Adrenal gland (tissue), 12 donors: ENCODE results near the gene VSX2. TPM values are rescaled to one million over a fixed set of nuclear protein-coding genes. Genes with fewer than 3 reads are reported as not detected.

Source experiments
- DNase-seq, 7 donors: peaks; one replicate each; pipeline ENCODE4 v3.0.0-alpha.2; 2019 to 2020
- H3K27ac ChIP-seq, 5 donors: fragments of 200-600 bp; sonication (generic) in 4 of 5; 1 replicate in 3 of 5; 2 replicates in 2 of 5; pipeline versions ENCODE4 v1.5.1 to v1.8.0; 2016 to 2020; ENCODE audit warnings: mild to moderate bottlenecking in 1 of 5
- H3K27me3 ChIP-seq: fragments of 200-600 bp; 2 replicates; pipeline ENCODE4 v1.8.0; 2021
- H3K36me3 ChIP-seq, 2 donors: fragments of 200-600 bp; replicated peaks in 1 of 2; 1 replicate in 1 of 2; 2 replicates in 1 of 2; pipeline versions ENCODE4 v1.5.1 to v1.8.0; 2018 to 2022
- H3K4me1 ChIP-seq, 2 donors: fragments of 200-600 bp; replicated peaks in 1 of 2; 1 replicate in 1 of 2; 2 replicates in 1 of 2; pipeline versions ENCODE4 v1.5.1 to v1.8.0; 2018 to 2021
- H3K4me3 ChIP-seq, 4 donors: fragments of 200-600 bp; sonication (generic) in 3 of 4; one replicate each; pipeline ENCODE4 v1.5.1; 2016 to 2018
- H3K9me3 ChIP-seq, 3 donors: fragments of 200-600 bp; sonication (generic) in 1 of 3; replicated peaks in 1 of 3; 1 replicate in 2 of 3; 2 replicates in 1 of 3; pipeline versions ENCODE4 v1.5.1 to v1.8.0; 2016 to 2021
- CTCF ChIP-seq, 6 experiments: fragments of 450-650 bp in 4 of 6; fragments of 200-600 bp in 2 of 6; sonication (generic) in 1 of 6; IDR thresholded peaks; 1 replicate in 5 of 6; 2 replicates in 1 of 6; pipeline versions ENCODE4 v1.5.1 to v1.8.0; 2016 to 2021; ENCODE audit warnings: antibody characterized with exemption in 6 of 6, mild to moderate bottlenecking in 2 of 6, moderate library complexity in 1 of 6
- POLR2A ChIP-seq, 2 donors: fragments of 450-650 bp; IDR thresholded peaks; one replicate each; pipeline ENCODE4 v1.6.1; 2017; ENCODE audit warnings: antibody characterized with exemption in 2 of 2, mild to moderate bottlenecking in 2 of 2, moderate library complexity in 1 of 2
- WGBS, 4 donors: extraction: QIAGEN DNeasy Blood & Tissue Kit in 2 of 4; methylation state at CpG; one replicate each; pipeline versions ENCODE4 v1.1.5 to v1.1.7; 2013 to 2017; 5-methylcytosine and 5-hydroxymethylcytosine counted together
- intact Hi-C, 2 donors: fragments of 100-400 bp; cut with DNase I; formaldehyde crosslinking; loops; one replicate each; pipeline versions ENCODE4 v1.14.1 to v1.15.0; 2022 to 2023
- polyA plus RNA-seq, 3 donors: library from polyadenylated mRNA; stranded (reverse); fragments of 200-250 nt in 2 of 3; fragments of 350-450 nt in 1 of 3; fragmentation: Illumina TruSeq in 1 of 3; extraction: RNeasy Lipid Tissue Mini Kit (QIAGEN cat#74804) in 1 of 3; gene quantifications; one replicate each; pipeline ENCODE4 v1.2.3, GENCODE V29; 2013 to 2014
- total RNA-seq, 9 donors: library from RNA; depleted of rRNA in 4 of 9; stranded (reverse); fragments of >200 nt in 4 of 9; fragments of 120-200 nt in 1 of 9; fragmentation: NEBNext Ultra II Directional in 1 of 9; extraction: Animal tissue kit (Norgen Biotek cat#: 25700) in 1 of 9; gene quantifications; one replicate each; pipeline versions ENCODE4 v1.1.0 to v1.2.4, GENCODE V29; 2013 to 2023
- donor health status: healthy with polysubstance abuse.
- donor health status: Bipolar disorder and iron deficiency.
- donor health status: DM: yes; HTN: yes; CAD: no.
- donor health status: DM: no; HTN: no; CAD: no.
- donor health status: DM: no; HTN: no; CAD: no.
- donor health status: DM: yes; HTN: yes; CAD: no.

VSX2 gene
- total and polyA plus RNA-seq, 12 donors: not detected

- peaks cover 0 to 15% of the 10 kb centered on the region in 2 donors for H3K4me1 ChIP-seq
- H3K27ac ChIP-seq: no peak overlapping the region
- TF ChIP-seq CTCF (IDR thresholded peaks at IDR 0.05) (peak in 1 of 6 experiments; percentile 1), POLR2A (IDR thresholded peaks at IDR 0.05) (no peak)
- 8 to 11% (median 10%) methylated on average over 39 to 56 of the region's 56 CpGs for WGBS, 4 donors
- H3K36me3 ChIP-seq: no peaks in the 10 kb centered on the region
- H3K4me3 ChIP-seq: peak overlapping the region in 3 of 4 donors; percentile 25 to 79 (median 49)
- no peaks in the 10 kb centered on the region for H3K9me3 ChIP-seq
- H3K27me3 ChIP-seq: no peaks in the 10 kb centered on the region
- no peak for DNase-seq
- intact Hi-C loops: no loop called here
Measured at GRCh38 chr14:74257941-74258763, 18.9 kb downstream of the VSX2 start.

- TF ChIP-seq CTCF (IDR thresholded peaks at IDR 0.05) (no peak), POLR2A (IDR thresholded peaks at IDR 0.05) (no peak)
- Histone ChIP-seq H3K36me3 (no peaks in the 10 kb centered on the region), H3K27me3 (no peaks in the 10 kb centered on the region), H3K9me3 (no peaks in the 10 kb centered on the region), H3K4me1 (peaks cover 0 to 15% of the 10 kb centered on the region in 2 donors), H3K4me3 (no peak overlapping the region), H3K27ac (no peak overlapping the region)
- DNase-seq: no peak
- intact Hi-C loops: no loop called here
- 67 to 86% (median 70%) methylated on average over 3 of the region's 3 CpGs for WGBS, 4 donors
Measured at GRCh38 chr14:74258764-74259035, 19.5 kb downstream of the VSX2 start.

- Histone ChIP-seq H3K27me3 (no peaks in the 10 kb centered on the region), H3K4me1 (peaks cover 0 to 15% of the 10 kb centered on the region in 2 donors), H3K36me3 (no peaks in the 10 kb centered on the region), H3K4me3 (no peak overlapping the region), H3K9me3 (no peaks in the 10 kb centered on the region), H3K27ac (no peak overlapping the region)
- 93 to 100% (median 97%) methylated on average over 3 to 12 of the region's 12 CpGs for WGBS, 4 donors
- no peak for TF ChIP-seq POLR2A (IDR thresholded peaks at IDR 0.05)
- TF ChIP-seq CTCF (IDR thresholded peaks at IDR 0.05): no peak
- intact Hi-C loops: no loop called here
- no peak for DNase-seq
Measured at GRCh38 chr14:74259513-74259912, 20.3 kb downstream of the VSX2 start.

- no peak overlapping the region for H3K4me3 ChIP-seq
- no peak overlapping the region for H3K27ac ChIP-seq
- intact Hi-C loops: no loop called here
- no peak for DNase-seq
- no peak for TF ChIP-seq POLR2A (IDR thresholded peaks at IDR 0.05)
- no peak for TF ChIP-seq CTCF (IDR thresholded peaks at IDR 0.05)
- 83 to 95% (median 92%) methylated on average over 10 to 29 of the region's 29 CpGs for WGBS, 4 donors
- no peaks in the 10 kb centered on the region for H3K36me3 ChIP-seq
- no peaks in the 10 kb centered on the region for H3K9me3 ChIP-seq
- peaks cover 0 to 15% of the 10 kb centered on the region in 2 donors for H3K4me1 ChIP-seq
- H3K27me3 ChIP-seq: no peaks in the 10 kb centered on the region
Measured at GRCh38 chr14:74260525-74261233, 21.4 kb downstream of the VSX2 start.
